NCI-H1105 treated with DMSO at 0.1 percent for 48 hours (cell line): ENCODE results near the gene EIF1B.

ENCODE experiments used
- DNase-seq: peaks from one replicate; lab custom pipeline; 2025; lab: John Stamatoyannopoulos, UW

The EIF1B gene

GRCh38 chr3:40340541-40341170, 31.1 kb downstream of the EIF1B start:
- DNase-seq, result no peak

GRCh38 chr3:40341671-40342070, 32.2 kb downstream of the EIF1B start:
- DNase-seq, result no peak

GRCh38 chr3:40350529-40350928, 41.0 kb downstream of the EIF1B start:
- no peak for DNase-seq

GRCh38 chr3:40355410-40355809, 45.9 kb downstream of the EIF1B start:
- DNase-seq, result no peak

GRCh38 chr3:40358454-40358853, 48.9 kb downstream of the EIF1B start:
- DNase-seq, result no peak
